ENCODE measurements around the gene OSBPL9. TPM values are rescaled to one million over a fixed set of nuclear protein-coding genes. Genes with fewer than 3 reads are reported as not detected.

Gene OSBPL9
- 10 to 100 TPM; 55.3 to 68.8 (median 62.2) TPM for total RNA-seq
- polyA plus RNA-seq = 46.1 TPM
- long read RNA-seq, donor 1, transcript OSBPL9-203 (24 exons, 2,893 nt) = major isoform, 16 of 111 reads
- long read RNA-seq, donor 1, transcript OSBPL9-205 (24 exons, 2,940 nt) = minor isoform, 7 of 111 reads
- long read RNA-seq, donor 1, transcript OSBPL9-222 (21 exons, 2,210 nt) = minor isoform, 8 of 111 reads
- long read RNA-seq, donor 1, transcript OSBPL9-207 (20 exons, 2,755 nt) = minor isoform, 9 of 111 reads
- long read RNA-seq, donor 1, partial matches to known transcripts = 26 of 111 reads
- long read RNA-seq, donor 1, other reads (novel, unspliced or antisense) = 32 of 111 reads
- long read RNA-seq, donor 2, partial matches to known transcripts = 7 of 36 reads
- long read RNA-seq, donor 2, other reads (novel, unspliced or antisense) = 8 of 36 reads
- long read RNA-seq, donor 3, transcript OSBPL9-201 (20 exons, 2,721 nt) = minor isoform, 9 of 211 reads
- long read RNA-seq, donor 3, transcript OSBPL9-205 (24 exons, 2,940 nt) = minor isoform, 13 of 211 reads
- long read RNA-seq, donor 3, transcript OSBPL9-203 (24 exons, 2,893 nt) = major isoform, 54 of 211 reads
- long read RNA-seq, donor 3, transcript OSBPL9-215 (23 exons, 2,831 nt) = minor isoform, 18 of 211 reads
- long read RNA-seq, donor 3, partial matches to known transcripts = 41 of 211 reads
- long read RNA-seq, donor 3, other reads (novel, unspliced or antisense) = 66 of 211 reads
- long read RNA-seq, donor 4, transcript OSBPL9-205 (24 exons, 2,940 nt) = major isoform, 13 of 54 reads
- long read RNA-seq, donor 4, partial matches to known transcripts = 17 of 54 reads
- long read RNA-seq, donor 4, other reads (novel, unspliced or antisense) = 13 of 54 reads

GRCh38 chr1:51616903-51617708 lies at the start of gene OSBPL9:
TSS of gene OSBPL9 (plus strand) at chr1:51617092. CDS start at chr1:51617111, 19 bp downstream.
- intact Hi-C loops (cut with DNase I) = no loop called here
- DNase-seq = peak; percentile 90 to 95 (median 93)
- ATAC-seq = peak; percentile 93 to 95
- H3K27ac ChIP-seq (ENCODE audit: low read length) = peak within 1 kb of the TSS; percentile 93
- H3K9me3 ChIP-seq (ENCODE audit: control insufficient read depth, low read length) = no peaks in the 10 kb centered on the region
- WGBS = under 1% methylated on average over 45 of the region's 45 CpGs
- no peaks in the 10 kb centered on the region for H3K27me3 ChIP-seq (ENCODE audit: control insufficient read depth, insufficient read depth)
- H3K4me3 ChIP-seq (ENCODE audit: low read length) = peak within 1 kb of the TSS; percentile 78
- H3K4me1 ChIP-seq (ENCODE audit: control insufficient read depth, insufficient read depth, low read length) = peaks cover 8% of the 10 kb centered on the region

DNA sequence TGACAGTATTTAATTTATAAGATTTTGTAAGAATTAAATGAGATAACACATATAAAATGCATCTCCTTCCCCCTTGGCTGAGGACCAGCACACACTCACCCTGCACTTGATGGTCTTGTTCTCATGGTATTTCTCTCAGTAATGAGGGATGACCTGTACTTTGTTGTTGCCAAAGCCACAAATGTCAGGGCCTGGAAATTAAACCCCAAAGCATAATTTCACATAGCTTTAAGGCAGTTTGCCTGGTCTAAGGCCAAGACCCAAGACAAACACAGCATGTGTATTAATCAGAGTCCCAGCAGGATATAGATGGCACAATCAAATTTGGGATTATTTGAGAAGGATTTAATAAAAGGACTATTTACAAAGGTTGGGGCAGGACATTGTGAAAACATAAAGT lies 49.2 kb upstream of the OSBPL9 start:
- Histone ChIP-seq H3K9me3 (ENCODE audit: control insufficient read depth, low read length) (no peaks in the 10 kb centered on the region), H3K4me3 (ENCODE audit: low read length) (no peak overlapping the region), H3K27ac (ENCODE audit: low read length) (no peak overlapping the region), H3K27me3 (ENCODE audit: control insufficient read depth, insufficient read depth) (no peaks in the 10 kb centered on the region), H3K4me1 (ENCODE audit: control insufficient read depth, insufficient read depth, low read length) (peaks cover 11% of the 10 kb centered on the region)
- intact Hi-C loops (cut with DNase I) = no loop called here
- ATAC-seq = peak; percentile 8 to 44
- peak in 1 of 3 donors; percentile 19 for DNase-seq

GRCh38 chr1:51568231-51568935 lies 48.5 kb upstream of the OSBPL9 start:
- peaks cover 11% of the 10 kb centered on the region for H3K4me1 ChIP-seq (ENCODE audit: control insufficient read depth, insufficient read depth, low read length)
- H3K27me3 ChIP-seq (ENCODE audit: control insufficient read depth, insufficient read depth) = no peaks in the 10 kb centered on the region
- 91% methylated on average over 7 of the region's 7 CpGs for WGBS
- no peak overlapping the region for H3K27ac ChIP-seq (ENCODE audit: low read length)
- ATAC-seq (no peak), DNase-seq (no peak)
- no peak overlapping the region for H3K4me3 ChIP-seq (ENCODE audit: low read length)
- H3K9me3 ChIP-seq (ENCODE audit: control insufficient read depth, low read length) = no peaks in the 10 kb centered on the region
- intact Hi-C loops (cut with DNase I) = no loop called here

DNA sequence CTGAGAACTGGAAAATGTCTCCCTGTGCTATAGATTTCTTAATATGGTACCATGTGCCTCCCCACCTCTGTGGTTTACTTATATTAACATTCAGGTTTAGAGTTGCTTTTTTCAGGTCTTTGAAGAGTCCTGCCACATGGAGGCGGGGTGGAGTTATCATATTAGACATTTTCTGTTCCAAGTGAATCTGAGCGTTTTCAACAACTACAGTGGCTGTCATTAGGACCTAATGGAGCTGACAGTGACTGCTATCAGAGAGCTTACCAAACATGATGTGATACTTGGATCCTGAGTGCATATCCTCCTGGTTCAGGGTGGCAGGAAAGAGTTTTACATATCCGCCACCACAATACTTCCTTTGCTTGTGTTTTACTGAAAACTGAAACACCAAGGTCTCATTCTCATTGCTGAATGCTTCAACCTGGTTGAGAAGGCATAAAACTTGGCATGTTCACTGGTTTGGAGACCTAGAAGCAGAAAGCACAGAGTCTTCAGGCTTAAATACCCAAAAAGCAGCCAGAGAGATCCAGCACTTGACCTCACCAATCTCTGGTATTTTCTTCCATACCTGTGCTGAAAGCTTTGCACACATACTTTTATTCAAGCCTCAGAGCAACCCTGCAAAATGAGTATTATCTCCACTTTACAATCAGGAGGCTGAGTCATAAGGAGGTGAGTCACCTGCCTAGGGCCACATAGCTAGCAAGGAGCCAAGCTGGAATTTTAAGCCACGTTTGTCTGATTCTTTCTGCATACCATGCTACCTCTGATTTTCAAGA lies 47.4 kb upstream of the OSBPL9 start:
- 25% methylated on average over 4 of the region's 4 CpGs for WGBS
- Histone ChIP-seq H3K9me3 (ENCODE audit: control insufficient read depth, low read length) (no peaks in the 10 kb centered on the region), H3K4me1 (ENCODE audit: control insufficient read depth, insufficient read depth, low read length) (peaks cover 11% of the 10 kb centered on the region), H3K4me3 (ENCODE audit: low read length) (no peak overlapping the region), H3K27ac (ENCODE audit: low read length) (peak overlapping the region; percentile 8), H3K27me3 (ENCODE audit: control insufficient read depth, insufficient read depth) (no peaks in the 10 kb centered on the region)
- ATAC-seq (peak; percentile 52), DNase-seq (peak in 1 of 3 donors; percentile 65)
- intact Hi-C loops (cut with DNase I) = loop anchor here in 1 of 4 donors (10.0 kb wide), 1 partner anchor 195 kb away; no protein-coding TSS in a partner anchor

DNA sequence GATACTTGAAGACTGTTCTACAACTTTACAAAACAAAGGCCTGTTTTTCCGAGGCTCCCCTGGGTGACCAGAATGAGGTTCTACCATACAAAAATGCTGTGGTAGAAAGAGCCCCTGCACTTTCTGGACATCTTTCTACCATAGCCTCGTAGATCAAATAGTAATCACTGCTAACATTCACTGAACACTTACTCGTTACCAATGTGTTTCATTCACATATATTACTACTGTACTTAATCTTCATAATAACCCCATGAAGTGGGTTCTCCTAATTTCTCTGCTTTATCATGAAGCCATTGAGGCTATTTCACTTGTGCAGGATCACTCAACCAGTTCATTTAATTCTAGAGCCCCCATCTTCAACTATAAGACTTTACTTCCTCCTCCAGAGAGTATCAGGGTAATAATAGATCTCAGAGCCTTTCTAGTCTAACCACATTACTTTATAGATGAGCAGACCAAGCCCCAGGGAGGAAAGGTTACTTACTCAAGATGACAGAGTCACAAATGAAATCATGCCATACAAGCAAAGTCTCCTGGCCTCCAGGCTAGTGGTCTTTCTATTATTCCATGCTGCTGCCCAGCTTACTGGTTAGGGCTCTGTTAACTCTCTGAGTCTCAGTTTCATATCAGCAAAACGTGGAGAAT lies 46.7 kb upstream of the OSBPL9 start:
- Histone ChIP-seq H3K4me1 (ENCODE audit: control insufficient read depth, insufficient read depth, low read length) (peaks cover 11% of the 10 kb centered on the region), H3K27me3 (ENCODE audit: control insufficient read depth, insufficient read depth) (no peaks in the 10 kb centered on the region), H3K9me3 (ENCODE audit: control insufficient read depth, low read length) (no peaks in the 10 kb centered on the region), H3K4me3 (ENCODE audit: low read length) (no peak overlapping the region), H3K27ac (ENCODE audit: low read length) (no peak overlapping the region)
- WGBS = 82% methylated on average over 4 of the region's 4 CpGs
- ATAC-seq (no peak), DNase-seq (no peak)
- intact Hi-C loops (cut with DNase I) = loop anchor here in 1 of 4 donors (10.0 kb wide), 1 partner anchor 195 kb away; no protein-coding TSS in a partner anchor

GRCh38 chr1:51572365-51572764 lies 44.5 kb upstream of the OSBPL9 start:
- no peaks in the 10 kb centered on the region for H3K27me3 ChIP-seq (ENCODE audit: control insufficient read depth, insufficient read depth)

GRCh38 chr1:51574796-51575195 lies 42.1 kb upstream of the OSBPL9 start:
- H3K4me3 ChIP-seq (ENCODE audit: low read length) = no peak overlapping the region
- H3K9me3 ChIP-seq (ENCODE audit: control insufficient read depth, low read length) = no peaks in the 10 kb centered on the region
- H3K27me3 ChIP-seq (ENCODE audit: control insufficient read depth, insufficient read depth) = no peaks in the 10 kb centered on the region
- no peak overlapping the region for H3K27ac ChIP-seq (ENCODE audit: low read length)
- ATAC-seq (no peak), DNase-seq (no peak)
- intact Hi-C loops (cut with DNase I) = loop anchor here in 1 of 4 donors (10.0 kb wide), 1 partner anchor 190 kb away; no protein-coding TSS in a partner anchor
- peaks cover 5% of the 10 kb centered on the region for H3K4me1 ChIP-seq (ENCODE audit: control insufficient read depth, insufficient read depth, low read length)

More at GRCh38 chr1:51572365-51572764, 44.5 kb upstream of the OSBPL9 start:
- peaks cover 10% of the 10 kb centered on the region for H3K4me1 ChIP-seq (ENCODE audit: control insufficient read depth, insufficient read depth, low read length)
- 60% methylated on average over 4 of the region's 4 CpGs for WGBS
- H3K27ac ChIP-seq (ENCODE audit: low read length) = peak overlapping the region; percentile 30
- intact Hi-C loops (cut with DNase I) = loop anchor here in 1 of 4 donors (10.0 kb wide), 1 partner anchor 192 kb away; no protein-coding TSS in a partner anchor
- no peaks in the 10 kb centered on the region for H3K9me3 ChIP-seq (ENCODE audit: control insufficient read depth, low read length)
- ATAC-seq (peak; percentile 61 to 62), DNase-seq (no peak)
- no peak overlapping the region for H3K4me3 ChIP-seq (ENCODE audit: low read length)

DNA sequence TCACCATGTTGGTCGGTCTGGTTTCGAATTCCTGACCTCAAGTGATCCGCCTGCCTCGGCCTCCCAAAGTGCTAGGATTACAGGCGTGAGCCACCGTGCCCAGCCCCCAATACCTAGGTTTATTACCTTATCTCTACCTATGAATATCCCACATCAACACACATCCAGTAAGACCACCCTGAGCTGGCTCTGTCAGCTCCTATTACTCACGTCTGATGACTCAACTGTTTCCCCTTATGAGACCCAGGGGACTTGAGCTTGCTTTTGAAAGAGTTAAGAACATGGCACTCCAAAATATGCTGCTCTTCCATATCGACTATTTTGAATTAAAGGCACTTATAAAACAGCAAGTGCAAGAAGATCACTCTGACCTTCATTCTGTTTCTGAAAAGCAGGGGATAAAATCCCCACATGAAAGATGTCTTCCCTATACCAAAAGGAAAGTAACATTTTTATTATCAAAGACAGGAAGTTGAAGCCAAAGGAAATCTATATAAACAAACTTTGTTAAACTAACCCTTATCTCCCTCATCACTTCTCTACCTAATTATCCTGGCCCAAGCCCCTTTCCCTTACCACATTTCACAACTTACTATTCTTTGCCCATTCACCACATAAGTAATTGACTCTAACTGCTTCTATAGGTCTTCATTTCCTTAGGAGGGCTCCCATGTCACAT lies 41.3 kb upstream of the OSBPL9 start:
- peaks cover 2% of the 10 kb centered on the region for H3K4me1 ChIP-seq (ENCODE audit: control insufficient read depth, insufficient read depth, low read length)
- 77% methylated on average over 8 of the region's 8 CpGs for WGBS
- H3K9me3 ChIP-seq (ENCODE audit: control insufficient read depth, low read length) = no peaks in the 10 kb centered on the region
- H3K27me3 ChIP-seq (ENCODE audit: control insufficient read depth, insufficient read depth) = no peaks in the 10 kb centered on the region
- ATAC-seq (no peak), DNase-seq (no peak)
- intact Hi-C loops (cut with DNase I) = loop anchor here in 1 of 4 donors (10.0 kb wide), 1 partner anchor 189 kb away; no protein-coding TSS in a partner anchor
- no peak overlapping the region for H3K4me3 ChIP-seq (ENCODE audit: low read length)
- H3K27ac ChIP-seq (ENCODE audit: low read length) = no peak overlapping the region

GRCh38 chr1:51576085-51576444 lies 40.8 kb upstream of the OSBPL9 start:
- 83% methylated on average over 2 of the region's 2 CpGs for WGBS
- intact Hi-C loops (cut with DNase I) = loop anchor here in 1 of 4 donors (10.0 kb wide), 1 partner anchor 189 kb away; no protein-coding TSS in a partner anchor

More at GRCh38 chr1:51576085-51576444, 40.8 kb upstream of the OSBPL9 start:
- Histone ChIP-seq H3K4me1 (ENCODE audit: control insufficient read depth, insufficient read depth, low read length) (peaks cover 2% of the 10 kb centered on the region), H3K4me3 (ENCODE audit: low read length) (no peak overlapping the region), H3K27me3 (ENCODE audit: control insufficient read depth, insufficient read depth) (no peaks in the 10 kb centered on the region), H3K9me3 (ENCODE audit: control insufficient read depth, low read length) (no peaks in the 10 kb centered on the region), H3K27ac (ENCODE audit: low read length) (no peak overlapping the region)
- ATAC-seq = no peak
- DNase-seq = no peak
